Measurements from ENCODE around the gene RASA3.

The RASA3 gene

GRCh38 chr13:114038900-114039299 is 93.5 kb downstream of the RASA3 start:
- DNase-seq: no peak
- TF ChIP-seq CTCF (IDR thresholded peaks at IDR 0.05; ENCODE audit: low read depth, low read length, missing control alignments): no peak
- no peak overlapping the region for H3K4me3 ChIP-seq (ENCODE audit: low read depth, low read length)
- no peak overlapping the region for H3K27ac ChIP-seq
- H3K36me3 ChIP-seq (replicated peaks): peaks cover 35% of the 10 kb centered on the region
- in situ Hi-C loops (cut with HindIII; ENCODE audit: low pct_ligation_motif_present, low sequenced_read_pairs): loop anchor here (10.0 kb wide), 1 partner anchor 56 kb away; no protein-coding TSS in a partner anchor
- H3K27me3 ChIP-seq (replicated peaks): no peaks in the 10 kb centered on the region

- Histone ChIP-seq H3K4me3 (ENCODE audit: low read depth, low read length) (no peak overlapping the region), H3K36me3 (replicated peaks) (peaks cover 34% of the 10 kb centered on the region), H3K27ac (no peak overlapping the region), H3K27me3 (replicated peaks) (no peaks in the 10 kb centered on the region)
- no peak for DNase-seq
- in situ Hi-C loops (cut with HindIII; ENCODE audit: low pct_ligation_motif_present, low sequenced_read_pairs): loop anchor here (10.0 kb wide), 1 partner anchor 57 kb away; no protein-coding TSS in a partner anchor
- TF ChIP-seq CTCF (IDR thresholded peaks at IDR 0.05; ENCODE audit: low read depth, low read length, missing control alignments): no peak
These were observed 94.2 kb downstream of the RASA3 start for GRCh38 chr13:114038211-114038613.

GRCh38 chr13:114037674-114038073 is 94.7 kb downstream of the RASA3 start:
- no peak for TF ChIP-seq CTCF (IDR thresholded peaks at IDR 0.05; ENCODE audit: low read depth, low read length, missing control alignments)
- in situ Hi-C loops (cut with HindIII; ENCODE audit: low pct_ligation_motif_present, low sequenced_read_pairs): loop anchor here (10.0 kb wide), 1 partner anchor 57 kb away; no protein-coding TSS in a partner anchor
- Histone ChIP-seq H3K4me3 (ENCODE audit: low read depth, low read length) (no peak overlapping the region), H3K27ac (no peak overlapping the region), H3K27me3 (replicated peaks) (no peaks in the 10 kb centered on the region), H3K36me3 (replicated peaks) (peaks cover 31% of the 10 kb centered on the region)
- DNase-seq: no peak

- H3K27ac ChIP-seq: peak overlapping the region; percentile 9
- no peak for TF ChIP-seq CTCF (IDR thresholded peaks at IDR 0.05; ENCODE audit: low read depth, low read length, missing control alignments)
- in situ Hi-C loops (cut with HindIII; ENCODE audit: low pct_ligation_motif_present, low sequenced_read_pairs): loop anchor here (10.0 kb wide), 1 partner anchor 59 kb away; no protein-coding TSS in a partner anchor
- H3K4me3 ChIP-seq (ENCODE audit: low read depth, low read length): no peak overlapping the region
- peak; percentile 48 for DNase-seq
- peaks cover 29% of the 10 kb centered on the region for H3K36me3 ChIP-seq (replicated peaks)
- H3K27me3 ChIP-seq (replicated peaks): no peaks in the 10 kb centered on the region
These were observed 96.6 kb downstream of the RASA3 start for GRCh38 chr13:114035583-114036531.

GRCh38 chr13:114035186-114035582 is 97.2 kb downstream of the RASA3 start:
- H3K4me3 ChIP-seq (ENCODE audit: low read depth, low read length): no peak overlapping the region
- H3K27ac ChIP-seq: no peak overlapping the region
- no peak for DNase-seq
- no peak for TF ChIP-seq CTCF (IDR thresholded peaks at IDR 0.05; ENCODE audit: low read depth, low read length, missing control alignments)
- in situ Hi-C loops (cut with HindIII; ENCODE audit: low pct_ligation_motif_present, low sequenced_read_pairs): loop anchor here (10.0 kb wide), 1 partner anchor 60 kb away; no protein-coding TSS in a partner anchor
- H3K36me3 ChIP-seq (replicated peaks): peaks cover 29% of the 10 kb centered on the region
- H3K27me3 ChIP-seq (replicated peaks): no peaks in the 10 kb centered on the region
